SK-N-SH (cell line): ENCODE results near the gene MAGI2.

Experiments
- CTCF ChIP-seq: fragments of 200-600 bp; sonication (generic); IDR thresholded peaks from 2 replicates; pipeline ENCODE4 v1.6.1; 2017; ENCODE audit warnings: antibody characterized with exemption, mild to moderate bottlenecking, moderate library complexity
- GATA2 ChIP-seq: sonication (generic); formaldehyde crosslinking; IDR thresholded peaks from 2 replicates; pipeline ENCODE4 v1.5.0; 2020; ENCODE audit warnings: mild to moderate bottlenecking, missing genetic modification reagents
- IRF3 ChIP-seq: fragments of 150-350 bp; IDR thresholded peaks from 2 replicates; pipeline ENCODE4 v1.6.1; 2016; ENCODE audit warnings: mild to moderate bottlenecking, low read depth, low read length
- NFIC ChIP-seq: IDR thresholded peaks from 2 replicates; pipeline ENCODE4 v1.4.0; 2012; ENCODE audit warnings: borderline replicate concordance
- NRF1 ChIP-seq: IDR thresholded peaks from 2 replicates; pipeline ENCODE4 v1.6.1; 2012; ENCODE audit warnings: low read depth, mild to moderate bottlenecking, low read length
- RAD21 ChIP-seq: IDR thresholded peaks from 2 replicates; pipeline ENCODE4 v1.6.1; 2012; ENCODE audit warnings: mild to moderate bottlenecking, low read length
- RCOR1 ChIP-seq: fragments of 150-350 bp; IDR thresholded peaks from 2 replicates; pipeline ENCODE4 v1.6.1; 2017; ENCODE audit warnings: antibody characterized with exemption, low read length
- REST ChIP-seq: IDR thresholded peaks from 2 replicates; pipeline ENCODE4 v1.6.1; 2012; ENCODE audit warnings: mild to moderate bottlenecking, low read depth, low read length, moderate library complexity
- SIN3A ChIP-seq: IDR thresholded peaks from 2 replicates; pipeline ENCODE4 v1.6.1; 2012; ENCODE audit warnings: low read depth, mild to moderate bottlenecking, low read length, moderate library complexity, borderline replicate concordance
- SMC3 ChIP-seq: IDR thresholded peaks from 2 replicates; pipeline ENCODE4 v1.6.1; 2012; ENCODE audit warnings: low read depth, low read length, improper control_type of control experiment
- TAF1 ChIP-seq: IDR thresholded peaks from 2 replicates; pipeline ENCODE4 v1.6.1; 2012; ENCODE audit warnings: low read depth, mild to moderate bottlenecking, low read length, moderate library complexity, borderline replicate concordance
- TCF12 ChIP-seq: IDR thresholded peaks from 2 replicates; pipeline ENCODE4 v1.4.0; 2012
- YY1 ChIP-seq: IDR thresholded peaks from 2 replicates; pipeline ENCODE4 v1.4.0; 2012; ENCODE audit warnings: low read depth, mild to moderate bottlenecking

GRCh38 chr7:78587443-78588044 is 865.9 kb downstream of the MAGI2 start:
- TF ChIP-seq CTCF (peak; percentile 97), TAF1 (no peak), SIN3A (no peak), SMC3 (peak; percentile 89), RAD21 (peak; percentile 94), RCOR1 (no peak), TCF12 (no peak), YY1 (no peak), NRF1 (no peak), GATA2 (CRISPR knock-in tag) (no peak), REST (no peak), IRF3 (no peak), NFIC (no peak)
